A549 (cell line): ENCODE results near the gene TIMP1. TPM values are rescaled to one million over a fixed set of nuclear protein-coding genes. Genes with fewer than 3 reads are reported as not detected.

ENCODE experiments used
- ATAC-seq, 2 experiments: fragments of 200-7000 bp in 1 of 2; fragments of >200 bp in 1 of 2; cut with Nextera tagmentation in 1 of 2; cut with Tn5 transposase in 1 of 2; 3 replicates each; pipeline versions ENCODE4 v1.8.0 to v1.9.1; 2018 to 2020; ENCODE audit warnings: mild to moderate bottlenecking in 1 of 2, moderate library complexity in 1 of 2
- CTCF ChIA-PET: fragments of 300-600 bp; sonication (Branson Sonifier 250); formaldehyde crosslinking; extraction: SDS; loops from one replicate; lab custom pipeline; 2021; ENCODE audit warnings: antibody characterized with exemption, inconsistent platforms; lab: Yijun Ruan, JAX
- POLR2A ChIA-PET: fragments of 350-600 bp; formaldehyde crosslinking; extraction: SDS; loops from one replicate; lab custom pipeline; 2021; ENCODE audit warnings: antibody characterized with exemption, inconsistent platforms; lab: Yijun Ruan, JAX
- DNase-seq, 2 experiments: peaks; one replicate each; pipeline versions ENCODE4 v3.0.0 to v3.0.0-alpha.2; 2011 to 2016; ENCODE audit warnings: low read depth in 1 of 2, low spot score in 1 of 2
- FAIRE-seq: peaks from 2 replicates; lab custom pipeline; 2011; peaks lifted over from hg19 to GRCh38; lab: Jason Lieb, UNC
- H3K27ac ChIP-seq, 2 experiments: fragments of >200 bp; sonication (Bioruptor Twin); formaldehyde crosslinking; 3 replicates each; pipeline ENCODE4 v1.5.1; 2016 to 2017
- H3K4me1 ChIP-seq: fragments of >200 bp; sonication (Bioruptor Twin); formaldehyde crosslinking; 3 replicates; pipeline ENCODE4 v1.6.1; 2016
- H3K4me2 ChIP-seq: fragments of >200 bp; sonication (Bioruptor Twin); formaldehyde crosslinking; 3 replicates; pipeline ENCODE4 v1.6.1; 2016
- H3K4me3 ChIP-seq: fragments of >200 bp; sonication (Bioruptor Twin); formaldehyde crosslinking; 3 replicates; pipeline ENCODE4 v1.5.1; 2016
- H3K9me3 ChIP-seq: fragments of >200 bp; sonication (Bioruptor Twin); formaldehyde crosslinking; 3 replicates; pipeline ENCODE4 v1.6.1; 2016
- BCL3 ChIP-seq: fragments of >200 bp; sonication (Bioruptor Twin); formaldehyde crosslinking; IDR thresholded peaks from 3 replicates; pipeline ENCODE4 v1.6.1; 2016
- BHLHE40 ChIP-seq: IDR thresholded peaks from 2 replicates; pipeline ENCODE4 v1.6.1; 2012; ENCODE audit warnings: low read depth, low read length, inconsistent platforms
- CBX2 ChIP-seq: fragments of 200-600 bp; sonication (generic); IDR thresholded peaks from 2 replicates; pipeline ENCODE4 v1.6.1; 2016; ENCODE audit warnings: low read depth, mild to moderate bottlenecking, borderline replicate concordance
- CBX8 ChIP-seq: fragments of 200-600 bp; sonication (generic); IDR thresholded peaks from 2 replicates; pipeline ENCODE4 v1.6.1; 2016
- CEBPB ChIP-seq, 2 experiments: fragments of >200 bp in 1 of 2; sonication (Bioruptor Twin) in 1 of 2; formaldehyde crosslinking in 1 of 2; IDR thresholded peaks; 2 replicates each; pipeline ENCODE4 v1.6.1; 2012 to 2016
- CHD2 ChIP-seq: fragments of 150-350 bp; IDR thresholded peaks from 2 replicates; pipeline ENCODE4 v1.6.1; 2014; ENCODE audit warnings: low read length; ENCODE audit not compliant: partially characterized antibody
- CHD4 ChIP-seq: fragments of 200-600 bp; sonication (generic); IDR thresholded peaks from 2 replicates; pipeline ENCODE4 v1.6.1; 2016; ENCODE audit warnings: antibody characterized with exemption, mild to moderate bottlenecking, borderline replicate concordance
- EHF ChIP-seq: fragments of 250-450 bp; sonication (Bioruptor Pico); IDR thresholded peaks from 2 replicates; pipeline ENCODE4 v1.5.0; 2020; ENCODE audit warnings: mild to moderate bottlenecking
- EHMT2 ChIP-seq: fragments of 200-600 bp; sonication (generic); IDR thresholded peaks from 2 replicates; pipeline ENCODE4 v1.6.1; 2016; ENCODE audit warnings: antibody characterized with exemption, low read depth, mild to moderate bottlenecking, moderate library complexity
- EP300 ChIP-seq, 2 experiments: fragments of >200 bp; sonication (Bioruptor Twin); formaldehyde crosslinking; IDR thresholded peaks; 2 replicates in 1 of 2; 3 replicates in 1 of 2; pipeline ENCODE4 v1.6.1; 2016 to 2017
- HOXA7 ChIP-seq: fragments of 250-450 bp; sonication (Bioruptor Pico); IDR thresholded peaks from 2 replicates; pipeline ENCODE4 v1.5.0; 2020; ENCODE audit warnings: mild to moderate bottlenecking, moderate library complexity
- JUN ChIP-seq, 2 experiments: fragments of >200 bp; sonication (Bioruptor Twin); formaldehyde crosslinking; IDR thresholded peaks; 2 replicates in 1 of 2; 3 replicates in 1 of 2; pipeline ENCODE4 v1.6.1; 2016 to 2017
- JUNB ChIP-seq: fragments of >200 bp; sonication (Bioruptor Twin); formaldehyde crosslinking; IDR thresholded peaks from 2 replicates; pipeline ENCODE4 v1.6.1; 2016
- KDM5A ChIP-seq: fragments of 200-600 bp; sonication (generic); IDR thresholded peaks from 2 replicates; pipeline ENCODE4 v1.6.1; 2016; ENCODE audit warnings: antibody characterized with exemption, mild to moderate bottlenecking
- MAX ChIP-seq: IDR thresholded peaks from 2 replicates; pipeline ENCODE4 v1.6.1; 2012
- MYC ChIP-seq: IDR thresholded peaks from 2 replicates; pipeline ENCODE4 v1.6.1; 2012; ENCODE audit warnings: mild to moderate bottlenecking, inconsistent platforms, low read length, improper control_type of control experiment, borderline replicate concordance
- RAD21 ChIP-seq, 2 experiments: fragments of >200 bp in 1 of 2; sonication (Bioruptor Twin) in 1 of 2; formaldehyde crosslinking in 1 of 2; IDR thresholded peaks in 1 of 2; conservative IDR thresholded peaks in 1 of 2; 2 replicates in 1 of 2; 3 replicates in 1 of 2; pipeline ENCODE4 v1.6.1; 2012 to 2018; ENCODE audit warnings: inconsistent platforms in 1 of 2
- RARB ChIP-seq: fragments of 250-450 bp; sonication (Bioruptor Pico); IDR thresholded peaks from 2 replicates; pipeline ENCODE4 v1.8.0; 2021; ENCODE audit warnings: mild to moderate bottlenecking, moderate library complexity
- RCOR1 ChIP-seq: fragments of 150-350 bp; IDR thresholded peaks from 2 replicates; pipeline ENCODE4 v1.6.1; 2014; ENCODE audit warnings: antibody characterized with exemption, low read length, low read depth
- RFX5 ChIP-seq: fragments of 450-650 bp; IDR thresholded peaks from 2 replicates; pipeline ENCODE4 v1.7.1; 2014; ENCODE audit warnings: antibody characterized with exemption, mild to moderate bottlenecking, moderate library complexity
- RNF2 ChIP-seq: fragments of 200-600 bp; sonication (generic); IDR thresholded peaks from 2 replicates; pipeline ENCODE4 v1.6.1; 2016; ENCODE audit warnings: low read depth, mild to moderate bottlenecking, antibody characterized with exemption, moderate library complexity, borderline replicate concordance
- TFCP2L1 ChIP-seq: fragments of 250-450 bp; sonication (Bioruptor Pico); IDR thresholded peaks from 2 replicates; pipeline ENCODE4 v1.5.0; 2021; ENCODE audit warnings: mild to moderate bottlenecking
- TP53 ChIP-seq: fragments of 250-450 bp; sonication (Bioruptor Pico); IDR thresholded peaks from 2 replicates; pipeline ENCODE4 v1.5.0; 2021; ENCODE audit warnings: mild to moderate bottlenecking, moderate library complexity
- ZC3H11A ChIP-seq: fragments of 450-650 bp; IDR thresholded peaks from 2 replicates; pipeline ENCODE4 v1.6.1; 2014; ENCODE audit warnings: antibody characterized with exemption, mild to moderate bottlenecking
- ZNF302 ChIP-seq: fragments of 250-450 bp; sonication (Bioruptor Pico); IDR thresholded peaks from 2 replicates; pipeline ENCODE4 v1.9.0; 2021; ENCODE audit warnings: inconsistent platforms, mild to moderate bottlenecking, moderate library complexity
- ZSCAN20 ChIP-seq: fragments of 250-450 bp; sonication (Bioruptor Pico); IDR thresholded peaks from 2 replicates; pipeline ENCODE4 v1.8.0; 2022; ENCODE audit warnings: mild to moderate bottlenecking, moderate library complexity
- WGBS: methylation state at CpG from one replicate; pipeline ENCODE4 v1.1.6; 2017; ENCODE audit errors: missing lambda C conversion rate; 5-methylcytosine and 5-hydroxymethylcytosine counted together
- polyA plus RNA-seq, 4 experiments: library from polyadenylated mRNA; depleted of rRNA in 3 of 4; stranded (reverse); fragments of >200 nt; fragmentation: RNase III in 1 of 4; extraction: RNeasy Plus Mini Kit Qiagen cat#74134 plus additional on column Dnase treatment in 1 of 4; gene quantifications; 2 replicates in 3 of 4; 3 replicates in 1 of 4; pipeline ENCODE4 v1.2.3, GENCODE V29; 2011 to 2017
- TF ChIP-seq, protein P1 (sequence below): fragments of 200-600 bp; sonication (generic); IDR thresholded peaks from 2 replicates; pipeline ENCODE4 v1.6.1; 2016; ENCODE audit warnings: antibody characterized with exemption, mild to moderate bottlenecking, moderate library complexity

The TIMP1 gene
- polyA plus RNA-seq, 2 of the 4 experiments (the other 2 are of a cell fraction) = 83.2 to 144 TPM

GRCh38 chrX:47574076-47574546 lies 8.1 kb upstream of the TIMP1 start (continued):
- TF ChIP-seq RCOR1 = no peak
- TF ChIP-seq JUNB = no peak
- no peak for TF ChIP-seq CBX8

GRCh38 chrX:47574547-47575301 lies 7.5 kb upstream of the TIMP1 start:
- Histone ChIP-seq H3K4me3 (no peak overlapping the region), H3K9me3 (no peaks in the 10 kb centered on the region), H3K27ac (no peak overlapping the region), H3K4me1 (peaks cover 19% of the 10 kb centered on the region; the same call in 2 of the 3 replicates), H3K4me2 (no peak overlapping the region)
- no peak for TF ChIP-seq CBX2
- TF ChIP-seq, protein P1, sequence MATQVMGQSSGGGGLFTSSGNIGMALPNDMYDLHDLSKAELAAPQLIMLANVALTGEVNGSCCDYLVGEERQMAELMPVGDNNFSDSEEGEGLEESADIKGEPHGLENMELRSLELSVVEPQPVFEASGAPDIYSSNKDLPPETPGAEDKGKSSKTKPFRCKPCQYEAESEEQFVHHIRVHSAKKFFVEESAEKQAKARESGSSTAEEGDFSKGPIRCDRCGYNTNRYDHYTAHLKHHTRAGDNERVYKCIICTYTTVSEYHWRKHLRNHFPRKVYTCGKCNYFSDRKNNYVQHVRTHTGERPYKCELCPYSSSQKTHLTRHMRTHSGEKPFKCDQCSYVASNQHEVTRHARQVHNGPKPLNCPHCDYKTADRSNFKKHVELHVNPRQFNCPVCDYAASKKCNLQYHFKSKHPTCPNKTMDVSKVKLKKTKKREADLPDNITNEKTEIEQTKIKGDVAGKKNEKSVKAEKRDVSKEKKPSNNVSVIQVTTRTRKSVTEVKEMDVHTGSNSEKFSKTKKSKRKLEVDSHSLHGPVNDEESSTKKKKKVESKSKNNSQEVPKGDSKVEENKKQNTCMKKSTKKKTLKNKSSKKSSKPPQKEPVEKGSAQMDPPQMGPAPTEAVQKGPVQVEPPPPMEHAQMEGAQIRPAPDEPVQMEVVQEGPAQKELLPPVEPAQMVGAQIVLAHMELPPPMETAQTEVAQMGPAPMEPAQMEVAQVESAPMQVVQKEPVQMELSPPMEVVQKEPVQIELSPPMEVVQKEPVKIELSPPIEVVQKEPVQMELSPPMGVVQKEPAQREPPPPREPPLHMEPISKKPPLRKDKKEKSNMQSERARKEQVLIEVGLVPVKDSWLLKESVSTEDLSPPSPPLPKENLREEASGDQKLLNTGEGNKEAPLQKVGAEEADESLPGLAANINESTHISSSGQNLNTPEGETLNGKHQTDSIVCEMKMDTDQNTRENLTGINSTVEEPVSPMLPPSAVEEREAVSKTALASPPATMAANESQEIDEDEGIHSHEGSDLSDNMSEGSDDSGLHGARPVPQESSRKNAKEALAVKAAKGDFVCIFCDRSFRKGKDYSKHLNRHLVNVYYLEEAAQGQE = no peak
- no peak for TF ChIP-seq BCL3
- TF ChIP-seq ZSCAN20 (CRISPR knock-in tag) = no peak
- TF ChIP-seq CHD2 = no peak
- no peak for TF ChIP-seq BHLHE40
- no peak for TF ChIP-seq EP300 (IDR thresholded peaks at IDR 0.05)
- no peak for TF ChIP-seq MYC
- CTCF ChIA-PET = interaction anchor here (0.6 to 1.0 kb wide), 2 partner anchors 12 to 278 kb away, joined by 3 to 4 read pairs; no protein-coding TSS in a partner anchor
- ATAC-seq (no peak), DNase-seq (no peak), FAIRE-seq (no peak)
- WGBS = 87% methylated on average over 19 of the region's 27 CpGs
- POLR2A ChIA-PET = no interaction called here

DNA sequence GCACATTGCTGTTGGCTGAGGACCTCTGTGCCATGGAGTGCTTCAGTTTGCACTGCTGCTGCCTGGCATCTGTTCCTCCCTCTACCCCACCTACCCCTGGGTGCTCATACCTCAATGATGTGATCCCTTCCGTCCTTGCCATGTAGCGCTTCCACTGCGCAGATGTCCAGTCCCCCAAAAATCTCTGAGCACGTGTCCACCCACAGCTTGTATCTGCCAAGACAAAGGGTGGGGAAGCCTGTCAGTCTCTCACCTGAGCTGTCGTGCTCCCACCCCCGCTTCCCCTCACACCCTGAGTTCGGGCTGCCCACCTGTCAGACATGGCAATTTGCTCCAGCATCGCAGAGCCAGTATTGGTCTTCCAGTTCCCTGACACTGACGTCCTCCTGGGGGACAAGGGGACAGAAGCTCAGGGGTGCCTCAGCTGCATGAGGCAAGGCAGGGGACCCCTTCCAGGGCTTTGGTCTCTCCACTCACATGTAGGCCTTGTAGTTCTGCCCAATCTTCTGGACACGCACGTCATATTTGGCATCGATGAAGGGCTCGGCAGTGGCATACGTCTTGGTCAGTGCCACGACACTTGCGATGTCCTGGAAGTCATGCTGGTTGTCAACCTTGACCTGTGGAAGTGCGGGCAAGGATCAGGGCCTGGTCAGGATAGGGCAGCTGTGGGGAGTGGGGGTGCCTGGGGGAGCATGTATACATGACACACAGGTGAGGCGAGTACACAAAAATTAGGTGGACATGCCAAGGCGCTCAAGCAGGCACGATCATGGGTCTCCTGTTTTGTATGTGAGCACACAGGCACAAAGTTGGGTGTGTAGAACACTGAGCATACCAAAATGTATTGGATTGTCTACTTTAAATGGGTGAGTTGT lies 6.0 kb upstream of the TIMP1 start:
- ChIA-PET POLR2A (no interaction called here), CTCF (no interaction called here)
- peaks cover 22% of the 10 kb centered on the region; the same call in 2 of the 3 replicates for H3K4me1 ChIP-seq
- no peak overlapping the region for H3K27ac ChIP-seq
- H3K4me3 ChIP-seq = no peak overlapping the region
- DNase-seq (no peak), ATAC-seq (no peak), FAIRE-seq (no peak)
- no peaks in the 10 kb centered on the region for H3K9me3 ChIP-seq
- 91% methylated on average over 20 of the region's 20 CpGs for WGBS
- no peak overlapping the region for H3K4me2 ChIP-seq
- no peak for TF ChIP-seq RARB (CRISPR knock-in tag)
- TF ChIP-seq TFCP2L1 (CRISPR knock-in tag) = no peak
- no peak for TF ChIP-seq CHD4
- TF ChIP-seq HOXA7 (CRISPR knock-in tag) = no peak
- TF ChIP-seq MAX = no peak
- no peak for TF ChIP-seq ZC3H11A
- no peak for TF ChIP-seq RNF2
- TF ChIP-seq ZNF302 (CRISPR knock-in tag) = no peak
- TF ChIP-seq TP53 (CRISPR knock-in tag) = no peak
- no peak for TF ChIP-seq JUN (IDR thresholded peaks at IDR 0.05)
- no peak for TF ChIP-seq CBX2
- no peak for TF ChIP-seq EHF (CRISPR knock-in tag)
- no peak for TF ChIP-seq EHMT2
- no peak for TF ChIP-seq BCL3
- no peak for TF ChIP-seq CEBPB (IDR thresholded peaks at IDR 0.05)
- TF ChIP-seq RFX5 = no peak
- TF ChIP-seq KDM5A = no peak
- TF ChIP-seq RAD21 (conservative IDR thresholded peaks at IDR 0.05 in 1 of 2, IDR thresholded peaks at IDR 0.05 in 1 of 2) = no peak
